Nephron progenitor cell (in vitro differentiated cells): Measurements from ENCODE around the gene RAPGEF4.

Source experiments
- DNase-seq: peaks from one replicate; pipeline ENCODE4 v3.0.0; 2021
- H3K27ac Mint-ChIP-seq: 2 replicates; pipeline ENCODE4 v1.8.0; 2021; ENCODE audit warnings: mild to moderate bottlenecking, moderate library complexity, mixed read lengths
- H3K27me3 Mint-ChIP-seq: 2 replicates; pipeline ENCODE4 v1.8.0; 2021; ENCODE audit warnings: mild to moderate bottlenecking, low read depth, mixed read lengths; ENCODE audit not compliant: poor library complexity
- H3K36me3 Mint-ChIP-seq: 2 replicates; pipeline ENCODE4 v1.8.0; 2021; ENCODE audit warnings: low read depth, mixed read lengths
- H3K4me1 Mint-ChIP-seq: 2 replicates; pipeline ENCODE4 v1.8.0; 2021; ENCODE audit warnings: mixed read lengths
- H3K4me3 Mint-ChIP-seq: 2 replicates; pipeline ENCODE4 v1.8.0; 2021; ENCODE audit warnings: mild to moderate bottlenecking, moderate library complexity, mixed read lengths
- H3K9me3 Mint-ChIP-seq: 2 replicates; pipeline ENCODE4 v1.8.0; 2021; ENCODE audit warnings: mild to moderate bottlenecking, moderate library complexity, mixed read lengths
- TF ChIP-seq, protein P1 (sequence below): fragments of 200-600 bp; sonication (generic); IDR thresholded peaks from 2 replicates; pipeline ENCODE4 v1.5.0; 2021; ENCODE audit warnings: antibody characterized with exemption

RAPGEF4 gene

DNA sequence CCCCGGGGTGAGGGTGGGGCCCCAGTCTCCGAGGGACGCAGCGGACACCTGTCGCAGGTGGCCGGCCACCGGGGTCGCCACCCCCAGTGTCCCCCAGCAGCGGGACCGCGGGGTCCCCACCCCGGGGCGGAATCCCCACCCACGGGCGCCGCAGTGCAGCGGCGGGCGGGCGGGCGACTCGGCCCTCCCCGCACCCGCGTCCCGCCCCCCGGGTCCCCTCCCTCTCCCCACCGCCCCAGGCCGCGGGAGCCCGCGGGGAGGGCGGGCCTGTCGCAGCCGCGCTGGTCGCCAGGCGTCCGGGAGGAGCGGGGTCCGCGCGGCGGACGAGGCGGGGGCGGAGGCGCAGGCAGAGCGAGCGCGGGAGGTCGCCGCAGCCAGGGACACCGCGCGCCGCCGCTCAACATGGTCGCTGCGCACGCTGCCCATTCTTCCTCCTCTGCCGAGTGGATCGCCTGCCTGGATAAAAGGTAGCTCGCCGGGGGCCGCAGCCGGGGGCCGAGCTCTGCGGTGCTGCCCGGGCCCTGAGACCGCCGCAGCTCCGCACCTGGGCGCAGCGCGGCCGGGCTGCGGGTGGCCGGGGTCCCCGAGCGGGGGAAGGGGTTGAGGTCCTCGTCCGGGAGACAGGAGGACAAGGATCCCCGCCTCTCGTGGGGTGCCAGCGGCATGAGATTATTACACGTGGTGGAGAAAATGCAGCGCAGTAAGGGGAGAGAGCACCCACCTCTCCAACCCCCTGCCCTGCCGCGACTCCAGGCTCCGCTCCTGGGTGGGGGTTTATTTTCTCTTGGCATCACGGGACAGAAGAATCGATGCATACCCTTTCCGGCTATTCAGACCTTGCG is at the start of gene RAPGEF4:
Gene RAPGEF4 (plus strand): TSS at position 264 of the 842 bp plus-strand sequence. CDS start 139 bp downstream, at position 403.
- Mint-ChIP-seq H3K4me3 (peak within 1 kb of the TSS; percentile 88), H3K27ac (no peak within 1 kb of the TSS), H3K27me3 (peaks cover 68% of the 10 kb centered on the region), H3K36me3 (no peaks in the 10 kb centered on the region), H3K4me1 (peaks cover 8% of the 10 kb centered on the region), H3K9me3 (no peaks in the 10 kb centered on the region)
- DNase-seq = peak; percentile 76
- TF ChIP-seq, protein P1, sequence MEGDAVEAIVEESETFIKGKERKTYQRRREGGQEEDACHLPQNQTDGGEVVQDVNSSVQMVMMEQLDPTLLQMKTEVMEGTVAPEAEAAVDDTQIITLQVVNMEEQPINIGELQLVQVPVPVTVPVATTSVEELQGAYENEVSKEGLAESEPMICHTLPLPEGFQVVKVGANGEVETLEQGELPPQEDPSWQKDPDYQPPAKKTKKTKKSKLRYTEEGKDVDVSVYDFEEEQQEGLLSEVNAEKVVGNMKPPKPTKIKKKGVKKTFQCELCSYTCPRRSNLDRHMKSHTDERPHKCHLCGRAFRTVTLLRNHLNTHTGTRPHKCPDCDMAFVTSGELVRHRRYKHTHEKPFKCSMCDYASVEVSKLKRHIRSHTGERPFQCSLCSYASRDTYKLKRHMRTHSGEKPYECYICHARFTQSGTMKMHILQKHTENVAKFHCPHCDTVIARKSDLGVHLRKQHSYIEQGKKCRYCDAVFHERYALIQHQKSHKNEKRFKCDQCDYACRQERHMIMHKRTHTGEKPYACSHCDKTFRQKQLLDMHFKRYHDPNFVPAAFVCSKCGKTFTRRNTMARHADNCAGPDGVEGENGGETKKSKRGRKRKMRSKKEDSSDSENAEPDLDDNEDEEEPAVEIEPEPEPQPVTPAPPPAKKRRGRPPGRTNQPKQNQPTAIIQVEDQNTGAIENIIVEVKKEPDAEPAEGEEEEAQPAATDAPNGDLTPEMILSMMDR = no peak

GRCh38 chr2:172693037-172693436 is 42.6 kb upstream of the RAPGEF4 start:
- Mint-ChIP-seq H3K4me3 (no peak overlapping the region), H3K27ac (no peak overlapping the region), H3K9me3 (peaks cover 24% of the 10 kb centered on the region), H3K36me3 (peaks cover 19% of the 10 kb centered on the region), H3K27me3 (no peaks in the 10 kb centered on the region), H3K4me1 (peaks cover 7% of the 10 kb centered on the region)
- TF ChIP-seq, protein P1 = no peak
- DNase-seq = no peak

- Mint-ChIP-seq H3K4me3 (no peak overlapping the region), H3K27ac (peak overlapping the region; percentile 3), H3K4me1 (peaks cover 7% of the 10 kb centered on the region), H3K9me3 (peaks cover 21% of the 10 kb centered on the region), H3K27me3 (no peaks in the 10 kb centered on the region), H3K36me3 (peaks cover 14% of the 10 kb centered on the region)
- TF ChIP-seq, protein P1 = no peak
- no peak for DNase-seq
Observed at GRCh38 chr2:172693529-172694455, 41.9 kb upstream of the RAPGEF4 start.

- no peak for DNase-seq
- Mint-ChIP-seq H3K4me3 (no peak overlapping the region), H3K4me1 (peaks cover 7% of the 10 kb centered on the region), H3K9me3 (peaks cover 27% of the 10 kb centered on the region), H3K27ac (no peak overlapping the region), H3K27me3 (no peaks in the 10 kb centered on the region), H3K36me3 (peaks cover 18% of the 10 kb centered on the region)
- TF ChIP-seq, protein P1 = no peak
Observed at GRCh38 chr2:172697296-172697695, 38.3 kb upstream of the RAPGEF4 start.

GRCh38 chr2:172698041-172698863 is 37.4 kb upstream of the RAPGEF4 start:
- Mint-ChIP-seq H3K4me3 (no peak overlapping the region), H3K27me3 (no peaks in the 10 kb centered on the region), H3K9me3 (peaks cover 27% of the 10 kb centered on the region), H3K4me1 (peaks cover 7% of the 10 kb centered on the region), H3K27ac (no peak overlapping the region), H3K36me3 (peaks cover 26% of the 10 kb centered on the region)
- TF ChIP-seq, protein P1 = no peak
- no peak for DNase-seq
